HEK293 (cell line): Measurements from ENCODE around the gene DDN.

Experiments
- KLF7 ChIP-seq: fragments of 450-650 bp; formaldehyde crosslinking; IDR thresholded peaks from 2 replicates; pipeline ENCODE4 v1.5.1; 2016; ENCODE audit warnings: missing biosample characterization, missing genetic modification characterization, borderline replicate concordance
- RBAK ChIP-seq: fragments of 450-650 bp; formaldehyde crosslinking; IDR thresholded peaks from 2 replicates; pipeline ENCODE4 v1.5.1; 2016; ENCODE audit warnings: missing biosample characterization, missing genetic modification characterization
- TCF7L2 ChIP-seq: IDR thresholded peaks from 2 replicates; pipeline ENCODE4 v1.6.1; 2011; ENCODE audit warnings: low read depth, mild to moderate bottlenecking, inconsistent platforms, low read length, moderate library complexity, borderline replicate concordance
- WT1 ChIP-seq: fragments of 450-650 bp; formaldehyde crosslinking; IDR thresholded peaks from 2 replicates; pipeline ENCODE4 v1.5.1; 2016; ENCODE audit warnings: missing biosample characterization, missing genetic modification characterization
- YY2 ChIP-seq: fragments of 450-650 bp; formaldehyde crosslinking; IDR thresholded peaks from 2 replicates; pipeline ENCODE4 v1.5.1; 2016; ENCODE audit warnings: missing biosample characterization, missing genetic modification characterization
- ZBTB7A ChIP-seq: fragments of 450-650 bp; formaldehyde crosslinking; IDR thresholded peaks from 2 replicates; pipeline ENCODE4 v1.5.1; 2016; ENCODE audit warnings: low read depth, missing biosample characterization, missing genetic modification characterization
- ZNF132 ChIP-seq: fragments of 450-650 bp; formaldehyde crosslinking; IDR thresholded peaks from 2 replicates; pipeline ENCODE4 v1.5.1; 2017; ENCODE audit warnings: missing biosample characterization, missing genetic modification characterization, borderline replicate concordance
- ZNF138 ChIP-seq: fragments of 450-650 bp; formaldehyde crosslinking; IDR thresholded peaks from 2 replicates; pipeline ENCODE4 v1.5.1; 2016; ENCODE audit warnings: missing biosample characterization, missing genetic modification characterization, borderline replicate concordance
- ZNF211 ChIP-seq: fragments of 450-650 bp; formaldehyde crosslinking; IDR thresholded peaks from 2 replicates; pipeline ENCODE4 v1.5.1; 2016; ENCODE audit warnings: low read depth, missing biosample characterization, missing genetic modification characterization
- ZNF239 ChIP-seq: fragments of 450-650 bp; formaldehyde crosslinking; IDR thresholded peaks from 2 replicates; pipeline ENCODE4 v1.5.1; 2016; ENCODE audit warnings: missing biosample characterization, missing genetic modification characterization
- ZNF311 ChIP-seq: fragments of 450-650 bp; formaldehyde crosslinking; IDR thresholded peaks from 2 replicates; pipeline ENCODE4 v1.5.1; 2017; ENCODE audit warnings: missing biosample characterization, missing genetic modification characterization, borderline replicate concordance
- ZNF426 ChIP-seq: fragments of 450-650 bp; formaldehyde crosslinking; IDR thresholded peaks from 2 replicates; pipeline ENCODE4 v1.5.1; 2017; ENCODE audit warnings: missing biosample characterization, missing genetic modification characterization, mild to moderate bottlenecking, inconsistent platforms, moderate library complexity
- ZNF600 ChIP-seq: fragments of 450-650 bp; formaldehyde crosslinking; IDR thresholded peaks from 2 replicates; pipeline ENCODE4 v1.5.1; 2016; ENCODE audit warnings: missing biosample characterization, missing genetic modification characterization
- ZNF621 ChIP-seq: fragments of 450-650 bp; formaldehyde crosslinking; IDR thresholded peaks from 2 replicates; pipeline ENCODE4 v1.5.1; 2017; ENCODE audit warnings: missing biosample characterization, missing genetic modification characterization
- ZNF830 ChIP-seq: fragments of 450-650 bp; IDR thresholded peaks from 2 replicates; pipeline ENCODE4 v1.5.0; 2018; ENCODE audit warnings: missing biosample characterization, missing genetic modification characterization, low read depth, mild to moderate bottlenecking, moderate library complexity
- ZSCAN30 ChIP-seq: fragments of 450-650 bp; IDR thresholded peaks from 2 replicates; pipeline ENCODE4 v1.5.1; 2018; ENCODE audit warnings: missing biosample characterization, mild to moderate bottlenecking, missing genetic modification characterization, moderate library complexity
- TF ChIP-seq, protein P1 (sequence below): fragments of 450-650 bp; formaldehyde crosslinking; IDR thresholded peaks from 2 replicates; pipeline ENCODE4 v1.5.1; 2016; ENCODE audit warnings: missing biosample characterization, missing genetic modification characterization
- TF ChIP-seq, protein P2 (sequence below): fragments of 450-650 bp; IDR thresholded peaks from 2 replicates; pipeline ENCODE4 v1.5.1; 2018; ENCODE audit warnings: missing biosample characterization, missing genetic modification characterization
- TF ChIP-seq, protein P3 (sequence below): fragments of 450-650 bp; formaldehyde crosslinking; IDR thresholded peaks from 2 replicates; pipeline ENCODE4 v1.5.1; 2017; ENCODE audit warnings: missing biosample characterization, missing genetic modification characterization
- TF ChIP-seq, protein P4 (sequence below): fragments of 450-650 bp; formaldehyde crosslinking; IDR thresholded peaks from 2 replicates; pipeline ENCODE4 v1.5.1; 2016; ENCODE audit warnings: missing biosample characterization, missing genetic modification characterization
- TF ChIP-seq, protein P5 (sequence below): fragments of 450-650 bp; formaldehyde crosslinking; IDR thresholded peaks from 2 replicates; pipeline ENCODE4 v1.5.0; 2017; ENCODE audit warnings: missing biosample characterization, missing genetic modification characterization, borderline replicate concordance
- TF ChIP-seq, protein P6 (sequence below): fragments of 450-650 bp; formaldehyde crosslinking; IDR thresholded peaks from 2 replicates; pipeline ENCODE4 v1.5.1; 2016; ENCODE audit warnings: missing biosample characterization, missing genetic modification characterization, borderline replicate concordance
- TF ChIP-seq, protein P7 (sequence below): fragments of 450-650 bp; formaldehyde crosslinking; IDR thresholded peaks from 2 replicates; pipeline ENCODE4; 2016; ENCODE audit warnings: missing biosample characterization, missing genetic modification characterization

The DDN gene

DNA sequence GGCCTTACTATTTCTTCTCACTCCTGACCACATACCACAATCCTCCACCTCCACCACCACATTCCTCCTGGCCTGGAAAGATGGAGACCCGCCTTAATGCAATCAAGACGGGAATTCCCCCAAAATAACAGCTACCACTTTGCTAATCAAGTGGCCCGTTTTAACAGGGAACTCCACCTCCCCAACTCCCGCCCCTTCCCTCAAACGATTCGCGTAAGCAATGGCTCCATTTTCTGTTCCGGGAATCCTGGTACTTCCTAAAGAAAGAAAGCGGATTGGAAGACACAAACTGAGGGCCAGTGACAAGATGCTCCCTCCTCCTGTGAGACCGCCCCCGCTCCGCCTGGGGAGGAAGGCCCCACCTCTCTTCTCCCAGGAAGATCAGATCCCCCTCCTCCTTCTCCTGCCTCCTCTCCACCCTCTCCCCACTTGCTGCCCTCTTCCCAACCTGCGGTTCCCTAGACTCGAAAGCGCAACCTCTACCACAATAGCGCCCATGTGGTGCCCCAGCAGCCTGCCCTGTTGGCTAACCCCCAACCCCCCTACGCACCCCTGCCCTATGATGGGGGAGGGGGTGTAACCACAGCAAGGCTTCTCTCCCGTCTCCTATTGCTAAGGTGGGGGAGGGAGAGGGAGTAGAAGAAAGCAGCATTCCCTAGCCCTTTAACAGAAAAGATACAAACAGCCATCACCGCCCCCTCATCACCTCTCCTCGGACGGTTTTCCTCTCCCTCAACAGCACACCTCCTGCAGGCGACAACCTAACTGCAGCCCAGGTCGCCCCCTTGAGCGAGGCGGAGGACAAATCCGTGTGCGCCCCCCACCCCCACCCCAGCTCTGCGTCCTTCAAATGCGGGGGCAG lies 42.7 kb downstream of the DDN start (continued):
- TF ChIP-seq, protein P1, sequence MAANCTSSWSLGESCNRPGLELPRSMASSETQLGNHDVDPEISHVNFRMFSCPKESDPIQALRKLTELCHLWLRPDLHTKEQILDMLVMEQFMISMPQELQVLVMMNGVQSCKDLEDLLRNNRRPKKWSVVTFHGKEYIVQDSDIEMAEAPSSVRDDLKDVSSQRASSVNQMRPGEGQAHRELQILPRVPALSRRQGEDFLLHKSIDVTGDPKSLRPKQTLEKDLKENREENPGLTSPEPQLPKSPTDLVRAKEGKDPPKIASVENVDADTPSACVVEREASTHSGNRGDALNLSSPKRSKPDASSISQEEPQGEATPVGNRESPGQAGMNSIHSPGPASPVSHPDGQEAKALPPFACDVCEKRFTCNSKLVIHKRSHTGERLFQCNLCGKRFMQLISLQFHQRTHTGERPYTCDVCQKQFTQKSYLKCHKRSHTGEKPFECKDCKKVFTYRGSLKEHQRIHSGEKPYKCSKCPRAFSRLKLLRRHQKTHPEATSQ (tag by site-specific recombination) = no peak
- TF ChIP-seq, protein P2, sequence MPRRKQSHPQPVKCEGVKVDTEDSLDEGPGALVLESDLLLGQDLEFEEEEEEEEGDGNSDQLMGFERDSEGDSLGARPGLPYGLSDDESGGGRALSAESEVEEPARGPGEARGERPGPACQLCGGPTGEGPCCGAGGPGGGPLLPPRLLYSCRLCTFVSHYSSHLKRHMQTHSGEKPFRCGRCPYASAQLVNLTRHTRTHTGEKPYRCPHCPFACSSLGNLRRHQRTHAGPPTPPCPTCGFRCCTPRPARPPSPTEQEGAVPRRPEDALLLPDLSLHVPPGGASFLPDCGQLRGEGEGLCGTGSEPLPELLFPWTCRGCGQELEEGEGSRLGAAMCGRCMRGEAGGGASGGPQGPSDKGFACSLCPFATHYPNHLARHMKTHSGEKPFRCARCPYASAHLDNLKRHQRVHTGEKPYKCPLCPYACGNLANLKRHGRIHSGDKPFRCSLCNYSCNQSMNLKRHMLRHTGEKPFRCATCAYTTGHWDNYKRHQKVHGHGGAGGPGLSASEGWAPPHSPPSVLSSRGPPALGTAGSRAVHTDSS (tag by site-specific recombination) = no peak
- no peak for TF ChIP-seq ZNF426
- peak; percentile 71; the same call in 1 of the 2 replicates for TF ChIP-seq ZNF600 (tag by site-specific recombination)
- no peak for TF ChIP-seq ZNF239 (tag by site-specific recombination)
- no peak for TF ChIP-seq ZNF132
- no peak for TF ChIP-seq TCF7L2
- peak; percentile 64; the same call in 1 of the 2 replicates for TF ChIP-seq WT1 (tag by site-specific recombination)
- TF ChIP-seq ZSCAN30 (tag by site-specific recombination) = no peak
- TF ChIP-seq ZBTB7A = 0 out of 2 replicates have a peak, but pooled peaks have one; percentile 8
- TF ChIP-seq ZNF138 (tag by site-specific recombination) = no peak
- TF ChIP-seq, protein P3, sequence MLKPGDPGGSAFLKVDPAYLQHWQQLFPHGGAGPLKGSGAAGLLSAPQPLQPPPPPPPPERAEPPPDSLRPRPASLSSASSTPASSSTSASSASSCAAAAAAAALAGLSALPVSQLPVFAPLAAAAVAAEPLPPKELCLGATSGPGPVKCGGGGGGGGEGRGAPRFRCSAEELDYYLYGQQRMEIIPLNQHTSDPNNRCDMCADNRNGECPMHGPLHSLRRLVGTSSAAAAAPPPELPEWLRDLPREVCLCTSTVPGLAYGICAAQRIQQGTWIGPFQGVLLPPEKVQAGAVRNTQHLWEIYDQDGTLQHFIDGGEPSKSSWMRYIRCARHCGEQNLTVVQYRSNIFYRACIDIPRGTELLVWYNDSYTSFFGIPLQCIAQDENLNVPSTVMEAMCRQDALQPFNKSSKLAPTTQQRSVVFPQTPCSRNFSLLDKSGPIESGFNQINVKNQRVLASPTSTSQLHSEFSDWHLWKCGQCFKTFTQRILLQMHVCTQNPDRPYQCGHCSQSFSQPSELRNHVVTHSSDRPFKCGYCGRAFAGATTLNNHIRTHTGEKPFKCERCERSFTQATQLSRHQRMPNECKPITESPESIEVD (tag by site-specific recombination) = no peak
- TF ChIP-seq ZNF830 = no peak
- TF ChIP-seq ZNF621 (tag by site-specific recombination) = no peak
- TF ChIP-seq, protein P4, sequence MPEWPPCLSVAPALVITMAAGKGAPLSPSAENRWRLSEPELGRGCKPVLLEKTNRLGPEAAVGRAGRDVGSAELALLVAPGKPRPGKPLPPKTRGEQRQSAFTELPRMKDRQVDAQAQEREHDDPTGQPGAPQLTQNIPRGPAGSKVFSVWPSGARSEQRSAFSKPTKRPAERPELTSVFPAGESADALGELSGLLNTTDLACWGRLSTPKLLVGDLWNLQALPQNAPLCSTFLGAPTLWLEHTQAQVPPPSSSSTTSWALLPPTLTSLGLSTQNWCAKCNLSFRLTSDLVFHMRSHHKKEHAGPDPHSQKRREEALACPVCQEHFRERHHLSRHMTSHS (tag by site-specific recombination) = no peak
- no peak for TF ChIP-seq RBAK (tag by site-specific recombination)
- TF ChIP-seq YY2 = 0 out of 2 replicates have a peak, but pooled peaks have one; percentile 4
- TF ChIP-seq, protein P5, sequence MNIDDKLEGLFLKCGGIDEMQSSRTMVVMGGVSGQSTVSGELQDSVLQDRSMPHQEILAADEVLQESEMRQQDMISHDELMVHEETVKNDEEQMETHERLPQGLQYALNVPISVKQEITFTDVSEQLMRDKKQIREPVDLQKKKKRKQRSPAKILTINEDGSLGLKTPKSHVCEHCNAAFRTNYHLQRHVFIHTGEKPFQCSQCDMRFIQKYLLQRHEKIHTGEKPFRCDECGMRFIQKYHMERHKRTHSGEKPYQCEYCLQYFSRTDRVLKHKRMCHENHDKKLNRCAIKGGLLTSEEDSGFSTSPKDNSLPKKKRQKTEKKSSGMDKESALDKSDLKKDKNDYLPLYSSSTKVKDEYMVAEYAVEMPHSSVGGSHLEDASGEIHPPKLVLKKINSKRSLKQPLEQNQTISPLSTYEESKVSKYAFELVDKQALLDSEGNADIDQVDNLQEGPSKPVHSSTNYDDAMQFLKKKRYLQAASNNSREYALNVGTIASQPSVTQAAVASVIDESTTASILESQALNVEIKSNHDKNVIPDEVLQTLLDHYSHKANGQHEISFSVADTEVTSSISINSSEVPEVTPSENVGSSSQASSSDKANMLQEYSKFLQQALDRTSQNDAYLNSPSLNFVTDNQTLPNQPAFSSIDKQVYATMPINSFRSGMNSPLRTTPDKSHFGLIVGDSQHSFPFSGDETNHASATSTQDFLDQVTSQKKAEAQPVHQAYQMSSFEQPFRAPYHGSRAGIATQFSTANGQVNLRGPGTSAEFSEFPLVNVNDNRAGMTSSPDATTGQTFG (tag by site-specific recombination) = no peak
- TF ChIP-seq, protein P6, sequence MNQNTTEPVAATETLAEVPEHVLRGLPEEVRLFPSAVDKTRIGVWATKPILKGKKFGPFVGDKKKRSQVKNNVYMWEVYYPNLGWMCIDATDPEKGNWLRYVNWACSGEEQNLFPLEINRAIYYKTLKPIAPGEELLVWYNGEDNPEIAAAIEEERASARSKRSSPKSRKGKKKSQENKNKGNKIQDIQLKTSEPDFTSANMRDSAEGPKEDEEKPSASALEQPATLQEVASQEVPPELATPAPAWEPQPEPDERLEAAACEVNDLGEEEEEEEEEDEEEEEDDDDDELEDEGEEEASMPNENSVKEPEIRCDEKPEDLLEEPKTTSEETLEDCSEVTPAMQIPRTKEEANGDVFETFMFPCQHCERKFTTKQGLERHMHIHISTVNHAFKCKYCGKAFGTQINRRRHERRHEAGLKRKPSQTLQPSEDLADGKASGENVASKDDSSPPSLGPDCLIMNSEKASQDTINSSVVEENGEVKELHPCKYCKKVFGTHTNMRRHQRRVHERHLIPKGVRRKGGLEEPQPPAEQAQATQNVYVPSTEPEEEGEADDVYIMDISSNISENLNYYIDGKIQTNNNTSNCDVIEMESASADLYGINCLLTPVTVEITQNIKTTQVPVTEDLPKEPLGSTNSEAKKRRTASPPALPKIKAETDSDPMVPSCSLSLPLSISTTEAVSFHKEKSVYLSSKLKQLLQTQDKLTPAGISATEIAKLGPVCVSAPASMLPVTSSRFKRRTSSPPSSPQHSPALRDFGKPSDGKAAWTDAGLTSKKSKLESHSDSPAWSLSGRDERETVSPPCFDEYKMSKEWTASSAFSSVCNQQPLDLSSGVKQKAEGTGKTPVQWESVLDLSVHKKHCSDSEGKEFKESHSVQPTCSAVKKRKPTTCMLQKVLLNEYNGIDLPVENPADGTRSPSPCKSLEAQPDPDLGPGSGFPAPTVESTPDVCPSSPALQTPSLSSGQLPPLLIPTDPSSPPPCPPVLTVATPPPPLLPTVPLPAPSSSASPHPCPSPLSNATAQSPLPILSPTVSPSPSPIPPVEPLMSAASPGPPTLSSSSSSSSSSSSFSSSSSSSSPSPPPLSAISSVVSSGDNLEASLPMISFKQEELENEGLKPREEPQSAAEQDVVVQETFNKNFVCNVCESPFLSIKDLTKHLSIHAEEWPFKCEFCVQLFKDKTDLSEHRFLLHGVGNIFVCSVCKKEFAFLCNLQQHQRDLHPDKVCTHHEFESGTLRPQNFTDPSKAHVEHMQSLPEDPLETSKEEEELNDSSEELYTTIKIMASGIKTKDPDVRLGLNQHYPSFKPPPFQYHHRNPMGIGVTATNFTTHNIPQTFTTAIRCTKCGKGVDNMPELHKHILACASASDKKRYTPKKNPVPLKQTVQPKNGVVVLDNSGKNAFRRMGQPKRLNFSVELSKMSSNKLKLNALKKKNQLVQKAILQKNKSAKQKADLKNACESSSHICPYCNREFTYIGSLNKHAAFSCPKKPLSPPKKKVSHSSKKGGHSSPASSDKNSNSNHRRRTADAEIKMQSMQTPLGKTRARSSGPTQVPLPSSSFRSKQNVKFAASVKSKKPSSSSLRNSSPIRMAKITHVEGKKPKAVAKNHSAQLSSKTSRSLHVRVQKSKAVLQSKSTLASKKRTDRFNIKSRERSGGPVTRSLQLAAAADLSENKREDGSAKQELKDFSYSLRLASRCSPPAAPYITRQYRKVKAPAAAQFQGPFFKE (tag by site-specific recombination) = no peak
- TF ChIP-seq ZNF211 = no peak
- TF ChIP-seq, protein P7, sequence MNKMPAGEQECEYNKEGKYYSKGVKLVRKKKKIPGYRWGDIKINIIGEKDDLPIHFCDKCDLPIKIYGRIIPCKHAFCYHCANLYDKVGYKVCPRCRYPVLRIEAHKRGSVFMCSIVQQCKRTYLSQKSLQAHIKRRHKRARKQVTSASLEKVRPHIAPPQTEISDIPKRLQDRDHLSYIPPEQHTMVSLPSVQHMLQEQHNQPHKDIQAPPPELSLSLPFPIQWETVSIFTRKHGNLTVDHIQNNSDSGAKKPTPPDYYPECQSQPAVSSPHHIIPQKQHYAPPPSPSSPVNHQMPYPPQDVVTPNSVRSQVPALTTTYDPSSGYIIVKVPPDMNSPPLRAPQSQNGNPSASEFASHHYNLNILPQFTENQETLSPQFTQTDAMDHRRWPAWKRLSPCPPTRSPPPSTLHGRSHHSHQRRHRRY (tag by site-specific recombination) = no peak
- TF ChIP-seq KLF7 (tag by site-specific recombination) = no peak
- no peak for TF ChIP-seq ZNF311
